Measurements from ENCODE around the gene EIF6.

Gene EIF6

DNA sequence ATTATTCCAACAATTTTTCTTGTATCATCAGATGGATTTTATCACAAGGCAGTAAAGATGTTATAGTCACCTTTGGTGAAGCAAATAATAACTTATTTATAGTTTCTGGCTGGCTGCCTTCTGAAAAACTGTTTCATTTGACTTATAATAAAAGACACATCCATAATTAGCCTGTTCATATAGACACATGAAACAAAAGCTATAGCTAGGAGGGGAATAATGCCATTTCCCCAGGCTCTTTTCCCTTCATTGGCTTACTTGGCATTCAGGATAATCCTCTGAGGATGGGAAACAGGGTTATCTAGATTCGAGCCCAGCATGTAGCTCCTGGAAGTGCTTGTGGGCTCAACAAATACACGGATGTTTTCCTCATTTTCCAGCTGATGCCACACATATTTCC lies 40.6 kb downstream of the EIF6 start:
- H3K36me3 Mint-ChIP-seq, result peaks cover 5% of the 10 kb centered on the region
- peaks cover 13% of the 10 kb centered on the region for H3K27me3 Mint-ChIP-seq
- no peaks in the 10 kb centered on the region for H3K4me1 Mint-ChIP-seq
- H3K9me3 Mint-ChIP-seq, result no peaks in the 10 kb centered on the region
- no peak overlapping the region for H3K4me3 Mint-ChIP-seq
- H3K27ac Mint-ChIP-seq, result no peak overlapping the region
- no peak for ATAC-seq

- H3K36me3 Mint-ChIP-seq, result peaks cover 11% of the 10 kb centered on the region
- no peak overlapping the region for H3K27ac Mint-ChIP-seq
- no peaks in the 10 kb centered on the region for H3K4me1 Mint-ChIP-seq
- no peak for ATAC-seq
- no peaks in the 10 kb centered on the region for H3K9me3 Mint-ChIP-seq
- H3K4me3 Mint-ChIP-seq, result no peak overlapping the region
- peaks cover 13% of the 10 kb centered on the region for H3K27me3 Mint-ChIP-seq
Observed at GRCh38 chr20:35243317-35243716, 41.3 kb downstream of the EIF6 start.

- H3K27ac Mint-ChIP-seq, result no peak overlapping the region
- ATAC-seq, result no peak
- H3K9me3 Mint-ChIP-seq, result no peaks in the 10 kb centered on the region
- H3K27me3 Mint-ChIP-seq, result peaks cover 13% of the 10 kb centered on the region
- no peak overlapping the region for H3K4me3 Mint-ChIP-seq
- no peaks in the 10 kb centered on the region for H3K4me1 Mint-ChIP-seq
- H3K36me3 Mint-ChIP-seq, result peaks cover 31% of the 10 kb centered on the region
Observed at GRCh38 chr20:35240811-35241293, 43.7 kb downstream of the EIF6 start.

DNA sequence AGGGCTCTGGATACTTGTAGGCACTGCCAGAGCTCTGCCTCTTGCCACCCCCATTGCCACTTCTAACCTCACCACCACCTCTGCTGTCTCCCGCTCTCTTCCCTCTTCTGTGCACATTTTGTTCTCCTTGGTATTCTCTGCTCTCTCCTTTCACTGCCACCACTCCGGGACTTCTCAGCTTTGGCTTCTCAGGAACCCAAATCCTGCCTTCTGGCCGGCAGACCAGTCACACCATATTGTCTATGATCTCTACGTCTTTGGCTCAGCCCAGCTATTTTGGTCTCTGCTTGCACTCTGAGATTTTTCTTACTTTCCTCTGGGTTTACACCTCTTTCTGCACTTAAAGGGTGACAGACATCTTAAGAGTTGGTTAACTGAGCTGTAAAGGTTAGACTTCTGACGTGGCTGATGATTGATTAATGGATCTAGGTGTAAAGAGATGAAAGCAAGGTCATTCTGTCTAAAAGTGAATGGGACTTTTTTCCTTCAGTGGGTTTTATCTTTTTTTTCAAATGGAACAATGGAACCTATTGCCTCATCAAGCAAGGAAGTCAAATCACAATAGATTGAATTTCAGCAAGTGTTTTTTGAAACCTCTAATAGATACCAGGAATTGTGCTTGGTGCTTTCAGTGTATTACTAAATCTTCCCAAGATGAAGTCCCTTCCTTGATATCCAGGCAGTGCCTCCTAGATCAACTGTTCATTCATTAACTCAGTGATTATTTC lies 44.3 kb downstream of the EIF6 start:
- Mint-ChIP-seq H3K27me3 (peaks cover 13% of the 10 kb centered on the region), H3K9me3 (no peaks in the 10 kb centered on the region), H3K4me3 (no peak overlapping the region), H3K36me3 (peaks cover 35% of the 10 kb centered on the region), H3K27ac (no peak overlapping the region), H3K4me1 (no peaks in the 10 kb centered on the region)
- no peak for ATAC-seq

DNA sequence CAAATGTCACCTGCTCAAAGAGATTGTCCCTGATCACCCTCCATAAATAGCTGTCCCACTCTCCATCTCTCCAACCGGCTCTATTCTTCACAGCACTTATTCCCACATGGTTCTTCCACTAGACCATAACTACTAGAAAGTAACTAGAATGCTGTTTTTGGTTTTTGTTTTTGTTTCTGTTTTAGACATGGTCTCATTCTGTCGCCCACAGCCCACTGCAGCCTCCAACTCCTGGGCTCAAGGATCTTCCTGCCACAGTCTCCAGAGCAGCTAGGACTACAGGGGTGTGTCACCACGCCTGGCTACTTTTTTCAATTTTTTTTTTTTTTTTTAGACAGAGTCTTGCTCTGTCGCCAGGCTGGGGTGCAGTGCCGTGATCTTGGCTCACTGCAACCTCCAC lies 45.8 kb downstream of the EIF6 start:
- H3K4me1 Mint-ChIP-seq, result no peaks in the 10 kb centered on the region
- H3K27ac Mint-ChIP-seq, result no peak overlapping the region
- no peak for ATAC-seq
- peaks cover 20% of the 10 kb centered on the region for H3K27me3 Mint-ChIP-seq
- H3K4me3 Mint-ChIP-seq, result no peak overlapping the region
- no peaks in the 10 kb centered on the region for H3K9me3 Mint-ChIP-seq
- peaks cover 49% of the 10 kb centered on the region for H3K36me3 Mint-ChIP-seq

GRCh38 chr20:35238170-35238569 lies 46.4 kb downstream of the EIF6 start:
- H3K36me3 Mint-ChIP-seq, result peaks cover 50% of the 10 kb centered on the region
- H3K4me1 Mint-ChIP-seq, result no peaks in the 10 kb centered on the region
- peaks cover 21% of the 10 kb centered on the region for H3K27me3 Mint-ChIP-seq
- no peak overlapping the region for H3K4me3 Mint-ChIP-seq
- H3K27ac Mint-ChIP-seq, result no peak overlapping the region
- H3K9me3 Mint-ChIP-seq, result no peaks in the 10 kb centered on the region
- ATAC-seq, result no peak

DNA sequence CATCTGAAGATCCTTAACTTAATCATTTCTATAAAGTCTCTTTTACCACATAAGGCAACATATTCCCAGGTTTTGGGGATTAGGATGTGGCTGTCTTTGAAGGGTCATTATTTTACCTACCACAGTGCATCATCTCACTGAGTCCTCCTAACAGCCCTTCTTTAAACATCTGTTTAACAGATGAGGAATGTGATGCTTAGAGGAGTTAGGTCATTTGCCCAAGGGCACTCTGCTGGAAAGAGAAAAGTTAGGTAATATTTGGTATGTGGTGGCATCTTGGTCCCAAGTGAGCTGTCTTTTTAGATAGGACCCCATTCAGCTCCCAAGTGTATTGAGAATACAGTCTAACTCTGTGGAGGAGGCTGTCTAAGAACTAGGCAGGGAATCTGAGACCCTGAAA lies 47.1 kb downstream of the EIF6 start:
- H3K36me3 Mint-ChIP-seq, result peaks cover 54% of the 10 kb centered on the region
- no peak for ATAC-seq

GRCh38 chr20:35235881-35236280 lies 48.7 kb downstream of the EIF6 start:
- Mint-ChIP-seq H3K27me3 (peaks cover 34% of the 10 kb centered on the region), H3K36me3 (peaks cover 66% of the 10 kb centered on the region), H3K9me3 (no peaks in the 10 kb centered on the region), H3K4me1 (no peaks in the 10 kb centered on the region), H3K27ac (no peak overlapping the region), H3K4me3 (no peak overlapping the region)
- no peak for ATAC-seq

More for the DNA sequence above, 47.1 kb downstream of the EIF6 start:
- Mint-ChIP-seq H3K4me1 (no peaks in the 10 kb centered on the region), H3K27me3 (peaks cover 25% of the 10 kb centered on the region), H3K27ac (no peak overlapping the region), H3K9me3 (no peaks in the 10 kb centered on the region), H3K4me3 (no peak overlapping the region)

GRCh38 chr20:35232575-35232974 lies 52.0 kb downstream of the EIF6 start:
- no peak for ATAC-seq
- H3K27ac Mint-ChIP-seq, result no peak overlapping the region
- H3K9me3 Mint-ChIP-seq, result no peaks in the 10 kb centered on the region
- peaks cover 42% of the 10 kb centered on the region for H3K27me3 Mint-ChIP-seq
- H3K4me1 Mint-ChIP-seq, result no peaks in the 10 kb centered on the region
- H3K4me3 Mint-ChIP-seq, result no peak overlapping the region
- peaks cover 66% of the 10 kb centered on the region for H3K36me3 Mint-ChIP-seq
